IMR-90 (cell line): ENCODE results near the gene MAB21L3.

Source experiments
- CEBPB ChIP-seq: IDR thresholded peaks from 2 replicates; pipeline ENCODE4 v1.6.1; 2012; ENCODE audit warnings: low read depth, low read length, improper control_type of control experiment
- FOS ChIP-seq: fragments of 150-350 bp; IDR thresholded peaks from 2 replicates; pipeline ENCODE4 v1.6.1; 2016; ENCODE audit warnings: low read depth, low read length
- MAFK ChIP-seq: IDR thresholded peaks from 2 replicates; pipeline ENCODE4 v1.6.1; 2012; ENCODE audit warnings: low read depth, low read length, improper control_type of control experiment
- MAZ ChIP-seq: IDR thresholded peaks from 2 replicates; pipeline ENCODE4 v1.6.1; 2012; ENCODE audit warnings: low read depth, mild to moderate bottlenecking, low read length, improper control_type of control experiment, moderate library complexity, borderline replicate concordance
- MXI1 ChIP-seq: IDR thresholded peaks from 2 replicates; pipeline ENCODE4 v1.6.1; 2012; ENCODE audit warnings: low read depth, mild to moderate bottlenecking, low read length, moderate library complexity, borderline replicate concordance
- NFE2L2 ChIP-seq: fragments of 150-350 bp; IDR thresholded peaks from 2 replicates; pipeline ENCODE4 v1.6.1; 2016; ENCODE audit warnings: low read depth, mild to moderate bottlenecking, low read length
- POLR2A ChIP-seq: IDR thresholded peaks from 2 replicates; pipeline ENCODE4 v1.6.1; 2012; ENCODE audit warnings: mild to moderate bottlenecking, low read depth, low read length
- RAD21 ChIP-seq: IDR thresholded peaks from 2 replicates; pipeline ENCODE4 v1.6.1; 2012; ENCODE audit warnings: low read length, improper control_type of control experiment
- RFX5 ChIP-seq: IDR thresholded peaks from 2 replicates; pipeline ENCODE4 v1.8.0; 2012; ENCODE audit warnings: low read depth, mild to moderate bottlenecking, low read length, moderate library complexity
- SMC3 ChIP-seq: fragments of 150-350 bp; IDR thresholded peaks from 2 replicates; pipeline ENCODE4 v1.6.1; 2016; ENCODE audit warnings: low read depth, mild to moderate bottlenecking, antibody characterized with exemption, low read length, moderate library complexity
- USF2 ChIP-seq: fragments of 150-350 bp; IDR thresholded peaks from 2 replicates; pipeline ENCODE4 v1.6.1; 2017; ENCODE audit warnings: mild to moderate bottlenecking, antibody characterized with exemption, low read length, low read depth
- TF ChIP-seq, protein P1 (sequence below): conservative IDR thresholded peaks from 2 replicates; pipeline ENCODE4 v1.5.1; 2012; ENCODE audit warnings: mild to moderate bottlenecking, low read depth, low read length, improper control_type of control experiment

DNA sequence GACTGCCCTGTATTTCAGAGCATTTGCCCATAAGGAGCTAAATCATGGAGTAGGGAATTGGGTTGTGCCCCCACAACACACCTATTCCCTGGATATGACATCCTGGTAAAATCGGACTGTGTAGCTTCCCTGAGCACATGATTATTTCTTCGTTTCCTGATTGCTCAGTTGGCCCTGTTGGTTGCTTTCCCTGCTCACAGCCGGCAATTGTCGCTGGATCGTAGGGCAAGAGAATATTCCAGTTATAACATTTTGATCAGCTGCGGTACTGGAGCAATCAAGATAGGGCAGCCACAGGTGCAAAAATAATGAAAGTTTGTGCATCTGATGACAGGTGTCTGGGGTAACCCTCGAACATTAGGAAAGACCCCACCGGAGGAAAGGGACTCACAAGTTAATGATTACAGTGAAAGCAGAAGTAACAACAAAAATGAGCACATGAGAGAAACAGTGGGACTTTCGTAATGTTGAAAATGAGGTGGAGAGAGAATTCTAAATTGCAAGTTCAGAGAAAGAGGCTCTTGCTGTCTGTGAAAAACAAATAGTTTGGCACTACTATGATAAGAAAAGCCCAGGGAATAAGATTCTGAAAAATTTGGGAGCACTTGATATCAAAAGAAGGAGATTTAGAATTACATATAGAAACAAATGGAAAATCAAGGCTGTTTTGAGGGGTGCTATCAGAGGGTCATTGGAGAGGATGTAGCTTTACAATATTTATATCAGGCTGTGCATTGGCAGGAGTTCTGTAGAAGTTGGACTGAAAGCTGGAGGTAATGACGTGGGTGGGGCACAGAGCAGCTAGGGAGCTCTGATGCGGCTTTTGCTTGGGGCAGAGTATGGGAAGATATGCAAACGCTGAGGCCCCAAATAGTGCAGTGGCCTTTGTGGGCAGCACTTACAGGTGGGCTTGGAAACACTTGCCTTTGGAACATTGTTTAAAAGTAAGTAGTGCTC, at the start of gene MAB21L3:
- TF ChIP-seq, protein P1, sequence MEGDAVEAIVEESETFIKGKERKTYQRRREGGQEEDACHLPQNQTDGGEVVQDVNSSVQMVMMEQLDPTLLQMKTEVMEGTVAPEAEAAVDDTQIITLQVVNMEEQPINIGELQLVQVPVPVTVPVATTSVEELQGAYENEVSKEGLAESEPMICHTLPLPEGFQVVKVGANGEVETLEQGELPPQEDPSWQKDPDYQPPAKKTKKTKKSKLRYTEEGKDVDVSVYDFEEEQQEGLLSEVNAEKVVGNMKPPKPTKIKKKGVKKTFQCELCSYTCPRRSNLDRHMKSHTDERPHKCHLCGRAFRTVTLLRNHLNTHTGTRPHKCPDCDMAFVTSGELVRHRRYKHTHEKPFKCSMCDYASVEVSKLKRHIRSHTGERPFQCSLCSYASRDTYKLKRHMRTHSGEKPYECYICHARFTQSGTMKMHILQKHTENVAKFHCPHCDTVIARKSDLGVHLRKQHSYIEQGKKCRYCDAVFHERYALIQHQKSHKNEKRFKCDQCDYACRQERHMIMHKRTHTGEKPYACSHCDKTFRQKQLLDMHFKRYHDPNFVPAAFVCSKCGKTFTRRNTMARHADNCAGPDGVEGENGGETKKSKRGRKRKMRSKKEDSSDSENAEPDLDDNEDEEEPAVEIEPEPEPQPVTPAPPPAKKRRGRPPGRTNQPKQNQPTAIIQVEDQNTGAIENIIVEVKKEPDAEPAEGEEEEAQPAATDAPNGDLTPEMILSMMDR, result no peak
- TF ChIP-seq CEBPB (no peak), FOS (no peak), MAZ (no peak), MXI1 (no peak), NFE2L2 (no peak), RFX5 (no peak), POLR2A (no peak), RAD21 (no peak), SMC3 (no peak), MAFK (no peak), USF2 (no peak)
